CD4-positive, alpha-beta T cell treated with Interferon gamma for 1 hour (primary cell): ENCODE data around the gene KARS1.
"Not testable (repeated sequence)": the region's sequence is repeated elsewhere in the genome, so short reads cannot be mapped to it uniquely, and the experiment has no call there.

ENCODE experiments used
- DNase-seq: peaks from one replicate; pipeline ENCODE4 v3.0.0-alpha.2; 2020

Gene KARS1

GRCh38 chr16:75622761-75623605, 24.5 kb downstream of the KARS1 start, which contains the start of gene ADAT1:
Gene ADAT1, minus strand, starts transcription at chr16:75623281. Its CDS starts 2,482 bp downstream, at chr16:75620799.
- peak; percentile 98 for DNase-seq

GRCh38 chr16:75621170-75621477, 26.3 kb downstream of the KARS1 start:
- DNase-seq: no peak

GRCh38 chr16:75620326-75621169, 26.9 kb downstream of the KARS1 start:
- peak; percentile 72 for DNase-seq

GRCh38 chr16:75618780-75619179, 28.7 kb downstream of the KARS1 start:
- DNase-seq: no peak

- no peak for DNase-seq
Measured at GRCh38 chr16:75617121-75617520, 30.3 kb downstream of the KARS1 start.

GRCh38 chr16:75616521-75617010, 30.9 kb downstream of the KARS1 start:
- no peak for DNase-seq

- DNase-seq: no peak
Measured at GRCh38 chr16:75615619-75616018, 31.8 kb downstream of the KARS1 start.

GRCh38 chr16:75614066-75614897, 33.2 kb downstream of the KARS1 start:
- no peak for DNase-seq

- no peak for DNase-seq
Measured at GRCh38 chr16:75606507-75606906, 41.0 kb downstream of the KARS1 start.

GRCh38 chr16:75603241-75603640, 44.2 kb downstream of the KARS1 start:
- no peak for DNase-seq

- DNase-seq: no peak
Measured at GRCh38 chr16:75599452-75600277, 47.8 kb downstream of the KARS1 start.

- no peak for DNase-seq
Measured at GRCh38 chr16:75593825-75594820, 53.3 kb downstream of the KARS1 start.

- no peak for DNase-seq
Measured at GRCh38 chr16:75593308-75593707, 54.2 kb downstream of the KARS1 start.

GRCh38 chr16:75591927-75592326, 55.5 kb downstream of the KARS1 start:
- DNase-seq: not testable (repeated sequence)

- DNase-seq: no peak
Measured at GRCh38 chr16:75590920-75591843, 56.3 kb downstream of the KARS1 start.

GRCh38 chr16:75589306-75589705, 58.2 kb downstream of the KARS1 start:
- DNase-seq: no peak

GRCh38 chr16:75588716-75589115, 58.7 kb downstream of the KARS1 start:
- DNase-seq: no peak

- no peak for DNase-seq
Measured at GRCh38 chr16:75584108-75584507, 63.4 kb downstream of the KARS1 start.

- DNase-seq: no peak
Measured at GRCh38 chr16:75579281-75579834, 68.1 kb downstream of the KARS1 start.
